ENCODE results near the gene MSL1. TPM values are rescaled to one million over a fixed set of nuclear protein-coding genes. Genes with fewer than 3 reads are reported as not detected.

The MSL1 gene
- total and polyA plus RNA-seq, 12 donors = 26.3 to 65.0 (median 40.4) TPM

DNA sequence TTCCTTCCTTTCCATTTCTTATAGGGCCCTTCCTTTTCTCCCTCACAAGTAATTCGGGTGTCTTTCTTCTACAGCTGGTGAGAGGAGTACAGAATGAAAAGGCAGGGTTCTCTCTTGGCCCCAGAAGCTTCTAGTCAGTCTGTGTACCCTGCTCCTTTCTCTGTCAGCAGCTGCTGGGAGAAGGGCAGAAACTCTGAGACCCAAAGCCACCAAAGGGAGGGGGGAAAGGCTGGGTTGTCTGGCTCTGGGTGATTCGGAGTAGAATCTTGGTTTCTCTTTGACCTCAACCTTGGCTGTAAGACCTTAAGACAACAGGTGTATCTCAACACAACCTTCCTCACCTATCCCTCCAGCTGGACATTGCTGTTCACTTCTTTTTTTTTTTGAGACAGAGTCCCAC, 18.1 kb upstream of the MSL1 start:
- ATAC-seq = no peak
- Histone ChIP-seq H3K4me3 (peak overlapping the region in 1 of 10 donors; percentile 12), H3K4me1 (peaks cover 35 to 88% (median 75%) of the 10 kb centered on the region in 9 donors), H3K36me3 (no peaks in the 10 kb centered on the region), H3K27me3 (no peaks in the 10 kb centered on the region), H3K27ac (peak overlapping the region; percentile 31 to 99 (median 94)), H3K9me3 (no peaks in the 10 kb centered on the region)
- no peak for DNase-seq
- 52 to 53% methylated on average over 2 of the region's 2 CpGs for WGBS, 2 donors
- TF ChIP-seq, protein P1, sequence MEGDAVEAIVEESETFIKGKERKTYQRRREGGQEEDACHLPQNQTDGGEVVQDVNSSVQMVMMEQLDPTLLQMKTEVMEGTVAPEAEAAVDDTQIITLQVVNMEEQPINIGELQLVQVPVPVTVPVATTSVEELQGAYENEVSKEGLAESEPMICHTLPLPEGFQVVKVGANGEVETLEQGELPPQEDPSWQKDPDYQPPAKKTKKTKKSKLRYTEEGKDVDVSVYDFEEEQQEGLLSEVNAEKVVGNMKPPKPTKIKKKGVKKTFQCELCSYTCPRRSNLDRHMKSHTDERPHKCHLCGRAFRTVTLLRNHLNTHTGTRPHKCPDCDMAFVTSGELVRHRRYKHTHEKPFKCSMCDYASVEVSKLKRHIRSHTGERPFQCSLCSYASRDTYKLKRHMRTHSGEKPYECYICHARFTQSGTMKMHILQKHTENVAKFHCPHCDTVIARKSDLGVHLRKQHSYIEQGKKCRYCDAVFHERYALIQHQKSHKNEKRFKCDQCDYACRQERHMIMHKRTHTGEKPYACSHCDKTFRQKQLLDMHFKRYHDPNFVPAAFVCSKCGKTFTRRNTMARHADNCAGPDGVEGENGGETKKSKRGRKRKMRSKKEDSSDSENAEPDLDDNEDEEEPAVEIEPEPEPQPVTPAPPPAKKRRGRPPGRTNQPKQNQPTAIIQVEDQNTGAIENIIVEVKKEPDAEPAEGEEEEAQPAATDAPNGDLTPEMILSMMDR (IDR thresholded peaks at IDR 0.05) = no peak
- intact Hi-C loops (cut with DNase I) = no loop called here

DNA sequence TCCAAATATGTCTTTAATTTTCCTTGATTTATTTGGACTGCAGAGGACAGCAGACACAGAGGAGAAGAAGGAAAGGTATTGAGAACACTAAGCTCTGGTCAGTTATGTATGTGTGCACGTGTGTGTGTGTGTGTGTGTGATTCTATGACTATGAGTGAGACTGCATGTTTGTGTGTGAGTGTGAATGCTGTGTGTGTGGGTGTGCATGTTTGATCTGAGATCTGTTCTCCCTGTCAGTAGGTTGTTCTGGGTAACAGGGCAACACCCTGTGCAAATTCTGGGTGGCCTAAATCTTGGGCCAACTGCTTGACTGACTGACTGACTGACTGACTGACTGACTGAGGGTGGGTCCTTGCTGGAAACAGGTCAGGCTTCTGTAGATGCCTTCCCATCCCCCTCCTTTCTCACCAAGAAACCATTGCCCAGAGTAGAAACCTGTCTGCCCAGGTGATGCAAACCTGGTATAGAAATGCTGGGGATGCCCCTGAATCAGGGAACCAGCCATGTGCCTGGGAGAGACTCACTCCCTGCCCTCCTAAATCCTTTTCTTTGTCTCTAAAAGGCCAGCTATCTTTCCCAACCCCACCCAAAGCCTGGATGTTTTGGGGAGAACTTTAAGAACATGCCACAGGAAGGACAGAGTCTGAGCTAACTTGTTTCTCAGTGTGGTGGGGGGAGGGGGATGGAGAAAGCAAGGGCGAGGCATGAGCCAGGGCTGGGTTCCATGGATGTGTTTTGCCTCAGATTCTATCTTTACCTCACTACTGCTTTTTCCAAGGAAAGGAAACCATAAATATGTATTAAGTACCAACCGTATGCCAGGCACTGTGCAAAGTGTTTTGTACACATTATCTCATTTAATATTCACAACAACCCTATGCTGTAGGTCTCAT, 16.9 kb upstream of the MSL1 start:
- no peaks in the 10 kb centered on the region for H3K9me3 ChIP-seq
- H3K36me3 ChIP-seq = no peaks in the 10 kb centered on the region
- TF ChIP-seq, protein P1 (IDR thresholded peaks at IDR 0.05) = no peak
- peaks cover 44 to 92% (median 86%) of the 10 kb centered on the region in 9 donors for H3K4me1 ChIP-seq
- WGBS, 2 donors = 73 to 74% methylated on average over 3 of the region's 3 CpGs
- no peaks in the 10 kb centered on the region for H3K27me3 ChIP-seq
- H3K4me3 ChIP-seq = no peak overlapping the region
- intact Hi-C loops (cut with DNase I) = no loop called here
- DNase-seq (no peak), ATAC-seq (no peak)
- H3K27ac ChIP-seq = peak overlapping the region in 7 of 10 donors; percentile 8 to 99 (median 95)

DNA sequence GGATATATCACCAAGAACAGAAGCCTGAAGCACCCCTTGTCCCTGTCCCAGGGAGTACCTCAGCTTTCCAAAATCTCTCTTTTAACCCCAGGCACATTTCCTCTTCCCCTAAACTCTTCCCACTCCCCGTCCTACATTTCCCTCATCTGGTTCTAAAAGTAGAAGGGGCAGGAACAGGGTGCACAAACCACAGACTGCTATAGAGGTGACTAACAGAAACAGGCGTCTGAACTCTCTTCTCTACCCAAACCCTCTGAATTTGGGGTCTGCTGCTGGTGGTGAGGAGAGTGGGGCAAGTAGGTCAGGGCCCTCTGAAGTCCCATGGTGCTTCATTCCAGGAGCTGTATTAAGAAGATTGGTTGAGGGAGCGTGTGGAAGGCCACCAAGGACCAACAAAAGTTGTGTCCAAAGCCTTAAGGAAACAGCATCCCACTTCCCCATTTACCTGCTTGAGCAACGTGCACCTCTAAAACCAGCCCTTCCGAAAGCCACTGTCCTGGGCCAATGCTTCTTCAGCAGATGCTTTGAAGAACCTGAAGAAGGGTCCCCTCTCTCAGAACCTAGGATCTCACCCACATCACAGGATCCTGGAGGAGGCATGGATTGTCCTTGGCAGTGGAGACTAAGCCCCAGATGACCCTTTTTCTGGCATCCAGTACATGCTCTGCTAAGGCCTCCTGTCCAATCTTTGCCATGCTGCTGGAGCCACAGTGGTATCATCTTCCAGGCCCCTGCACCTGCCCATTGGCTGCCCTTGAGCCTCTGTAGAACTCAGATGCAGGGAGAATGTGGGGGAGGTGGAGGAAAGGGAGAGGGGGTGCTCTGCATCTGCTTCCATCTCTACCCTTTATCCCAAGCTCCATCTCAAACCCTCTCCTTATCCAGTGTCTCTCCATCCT, 15.7 kb upstream of the MSL1 start:
- Histone ChIP-seq H3K9me3 (no peaks in the 10 kb centered on the region), H3K27me3 (no peaks in the 10 kb centered on the region), H3K27ac (peak overlapping the region; percentile 77 to 99 (median 93)), H3K4me1 (peaks cover 54 to 100% (median 94%) of the 10 kb centered on the region in 9 donors), H3K36me3 (no peaks in the 10 kb centered on the region), H3K4me3 (peak overlapping the region in 6 of 10 donors; percentile 5 to 33 (median 20))
- no peak for ATAC-seq
- no peak for DNase-seq
- intact Hi-C loops (cut with DNase I) = no loop called here
- TF ChIP-seq, protein P1 (IDR thresholded peaks at IDR 0.05) = no peak
- WGBS, 2 donors = 79 to 84% methylated on average over 5 of the region's 5 CpGs
